ENCODE data around the gene YDJC. TPM values are rescaled to one million over a fixed set of nuclear protein-coding genes. Genes with fewer than 3 reads are reported as not detected.
"Not testable (repeated sequence)": the region's sequence is repeated elsewhere in the genome, so short reads cannot be mapped to it uniquely, and the experiment has no call there.

Gene YDJC
- total RNA-seq, 1 experiment from 2014 or later = 50.1 TPM

DNA sequence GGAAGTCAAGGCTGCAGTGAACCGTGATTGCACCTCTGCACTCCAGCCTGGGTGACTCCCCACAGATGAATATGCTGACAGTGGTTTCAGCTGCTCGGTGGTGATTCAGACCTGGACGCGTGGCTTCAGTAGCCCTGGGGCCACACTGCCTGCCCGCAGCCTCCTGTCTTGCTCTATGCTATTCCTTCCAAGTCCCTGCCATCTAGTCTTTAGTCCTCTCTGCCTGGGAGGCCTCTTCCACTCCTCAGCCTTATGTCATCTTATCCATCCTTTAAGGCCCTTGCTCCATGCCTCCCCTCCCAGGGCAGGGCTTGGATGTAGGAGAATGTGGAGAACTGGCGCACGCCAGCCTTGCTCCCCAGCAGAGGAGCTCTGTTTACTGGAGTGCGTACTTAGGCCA lies 23.0 kb downstream of the YDJC start:
- DNase-seq (ENCODE audit: low read depth) = peak; percentile 44

DNA sequence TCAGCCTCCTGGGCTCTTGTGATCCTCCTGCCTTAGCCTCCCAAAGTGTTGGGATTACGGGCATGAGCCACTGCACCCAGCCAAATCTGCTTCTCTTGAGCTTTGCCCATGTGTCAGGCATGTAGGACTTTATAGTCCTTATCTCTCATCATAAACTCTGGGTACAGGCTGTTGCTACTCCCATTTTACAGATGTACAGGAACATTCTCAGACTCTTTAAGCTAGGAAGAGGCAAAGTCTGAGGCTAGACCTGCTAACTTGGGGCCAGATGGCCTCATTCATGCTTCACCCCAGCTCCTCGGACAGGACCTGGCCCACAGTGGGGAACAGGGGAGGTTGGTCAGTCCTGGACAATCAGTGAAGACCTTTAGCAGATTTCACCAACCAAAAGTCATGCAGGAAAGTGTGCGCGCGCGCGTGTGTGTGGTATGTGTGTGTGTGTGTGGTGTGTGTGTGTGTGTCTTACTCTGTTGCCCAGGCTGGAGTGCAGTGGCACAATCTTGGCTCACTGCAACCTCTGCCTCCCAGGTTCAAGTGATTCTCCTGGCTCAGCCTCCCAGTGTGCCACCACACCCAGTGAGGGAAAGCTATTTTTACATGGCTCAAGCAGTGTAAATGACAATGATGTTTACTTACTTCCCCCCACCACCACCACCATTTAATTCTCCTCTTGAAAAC lies 23.8 kb downstream of the YDJC start:
- DNase-seq (ENCODE audit: low read depth) = no peak

DNA sequence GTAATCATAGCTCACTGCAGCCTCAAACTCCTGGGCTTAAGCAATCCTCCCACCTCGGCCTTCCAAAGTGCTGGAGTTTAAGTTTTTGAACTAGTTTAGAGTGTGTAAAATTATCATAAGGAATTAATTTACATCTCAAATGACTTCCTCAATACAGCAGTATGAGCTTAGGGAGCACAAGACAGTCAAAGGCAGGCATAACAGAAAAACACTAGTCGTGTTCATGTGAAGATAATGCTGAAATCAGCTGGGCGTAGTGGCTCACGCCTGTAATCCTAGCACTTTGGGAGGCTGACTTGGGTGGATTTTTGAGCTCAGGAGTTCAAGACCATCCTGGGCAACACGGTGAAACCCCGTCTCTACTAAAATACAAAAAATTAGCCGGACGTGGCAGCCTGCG lies 25.8 kb downstream of the YDJC start:
- no peak for DNase-seq (ENCODE audit: low read depth)

DNA sequence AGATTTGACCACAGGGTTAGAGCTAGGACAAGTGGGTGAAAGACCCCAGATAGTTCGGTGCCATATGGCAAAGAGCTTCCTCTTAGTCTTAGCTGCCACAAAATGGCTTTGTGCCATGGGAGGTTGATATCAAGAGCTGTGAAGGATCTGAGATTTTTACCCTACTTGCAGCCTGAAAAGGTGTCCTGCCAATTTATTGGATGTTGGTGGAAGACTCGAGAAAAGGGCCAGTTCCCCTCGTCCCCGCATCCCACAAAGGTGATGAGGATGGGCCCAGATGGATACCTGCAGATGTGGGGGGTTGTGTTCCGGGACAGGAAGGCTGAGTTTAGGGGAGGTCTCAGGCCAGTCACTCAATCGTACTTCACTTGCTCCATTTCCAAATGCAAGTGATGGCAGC lies 27.2 kb downstream of the YDJC start:
- no peak for DNase-seq (ENCODE audit: low read depth)

DNA sequence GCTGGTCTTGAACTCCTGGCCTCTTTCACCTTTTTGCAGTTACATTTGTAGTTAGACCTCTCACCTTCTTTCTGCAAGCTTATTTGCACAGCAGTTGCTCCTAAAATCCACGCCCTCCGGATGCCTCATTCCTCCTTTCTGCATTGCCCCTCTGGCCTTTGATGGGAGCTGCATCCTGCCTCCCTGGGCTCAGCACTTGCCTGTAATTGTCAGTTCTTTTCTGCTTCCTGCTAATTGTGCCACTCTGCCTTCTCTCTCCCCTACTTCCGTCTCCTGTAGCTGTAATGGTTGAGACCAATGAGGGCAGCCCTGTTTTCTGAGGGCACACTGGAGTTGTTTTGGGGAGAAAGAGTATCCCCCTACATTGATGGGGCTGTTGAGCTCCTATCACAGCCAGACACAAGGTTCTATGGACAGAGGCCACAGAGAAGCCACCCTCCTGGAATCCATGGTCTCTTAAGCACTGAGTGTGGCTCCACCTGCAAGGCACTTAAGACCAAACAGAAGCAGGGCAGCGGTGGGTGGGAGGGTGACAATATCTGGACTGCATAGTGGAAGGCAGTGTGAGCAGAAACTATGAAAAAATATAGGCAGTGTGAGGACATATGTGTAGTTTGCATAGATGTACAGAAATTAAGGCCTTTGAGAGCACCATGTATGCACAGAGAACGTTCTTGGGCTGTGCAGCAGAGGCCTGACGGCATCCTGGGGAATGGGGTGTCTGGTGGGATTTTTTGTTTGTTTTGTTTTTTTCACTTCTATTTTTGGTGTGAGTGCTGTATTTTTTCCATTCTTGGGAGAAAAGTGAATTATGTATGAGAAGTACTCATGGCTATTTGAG lies 30.5 kb downstream of the YDJC start:
- no peak for DNase-seq (ENCODE audit: low read depth)

DNA sequence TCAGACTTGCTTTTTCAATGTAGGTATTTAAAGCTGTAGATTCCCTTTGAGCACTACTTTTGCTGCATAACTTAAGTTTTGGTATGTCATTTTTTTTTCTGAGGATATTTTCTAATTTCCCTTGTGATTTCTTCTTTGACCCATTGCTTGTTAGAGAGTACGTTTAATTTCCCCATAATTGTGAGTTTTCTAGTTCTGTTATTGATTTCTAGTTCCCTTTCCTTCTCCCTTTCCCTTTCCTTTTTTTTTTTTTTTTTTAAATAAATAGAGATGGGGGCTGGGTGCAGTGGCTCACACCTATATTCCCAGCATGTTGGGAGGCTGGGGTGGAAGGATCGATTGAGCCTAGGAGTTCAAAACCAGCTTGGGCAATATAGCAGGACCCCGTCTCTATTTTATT lies 31.5 kb downstream of the YDJC start:
- DNase-seq (ENCODE audit: low read depth) = no peak

DNA sequence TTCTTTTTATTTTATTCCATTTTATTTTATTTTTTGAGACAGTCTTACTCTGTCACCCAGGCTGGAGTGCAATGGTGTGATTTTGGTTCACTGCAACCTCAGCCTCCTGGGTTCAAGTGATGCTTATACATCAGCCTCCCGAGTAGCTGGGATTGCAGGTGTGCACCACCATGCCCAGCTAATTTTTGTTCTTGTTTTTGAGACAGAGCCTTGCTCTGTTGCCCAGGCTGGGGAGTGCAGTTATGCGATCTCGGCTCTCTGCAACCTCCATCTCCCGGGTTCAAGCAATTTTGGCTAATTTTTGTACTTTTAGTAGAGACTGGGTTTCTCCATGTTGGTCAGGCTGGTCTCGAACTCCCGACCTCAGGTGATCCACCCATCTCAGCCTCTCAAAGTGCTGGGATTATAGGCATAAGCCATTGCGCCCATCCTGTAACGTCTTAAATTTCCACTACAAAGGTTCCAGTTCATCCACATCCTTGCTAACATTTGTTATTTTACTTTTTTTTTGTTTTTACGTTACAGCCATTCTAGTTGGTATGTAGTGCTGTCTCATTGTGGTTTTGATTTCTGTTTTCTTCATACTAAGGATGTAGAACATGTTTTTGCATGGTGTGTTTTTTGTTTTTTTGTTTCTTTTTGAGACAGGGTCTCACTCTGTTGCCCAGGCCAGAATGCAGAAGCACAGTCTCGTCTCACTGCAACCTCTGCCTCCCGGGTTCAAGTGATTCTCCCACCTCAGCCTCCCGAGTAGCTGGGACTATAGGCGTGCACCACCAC lies 33.3 kb downstream of the YDJC start:
- not testable (repeated sequence) for DNase-seq (ENCODE audit: low read depth)

DNA sequence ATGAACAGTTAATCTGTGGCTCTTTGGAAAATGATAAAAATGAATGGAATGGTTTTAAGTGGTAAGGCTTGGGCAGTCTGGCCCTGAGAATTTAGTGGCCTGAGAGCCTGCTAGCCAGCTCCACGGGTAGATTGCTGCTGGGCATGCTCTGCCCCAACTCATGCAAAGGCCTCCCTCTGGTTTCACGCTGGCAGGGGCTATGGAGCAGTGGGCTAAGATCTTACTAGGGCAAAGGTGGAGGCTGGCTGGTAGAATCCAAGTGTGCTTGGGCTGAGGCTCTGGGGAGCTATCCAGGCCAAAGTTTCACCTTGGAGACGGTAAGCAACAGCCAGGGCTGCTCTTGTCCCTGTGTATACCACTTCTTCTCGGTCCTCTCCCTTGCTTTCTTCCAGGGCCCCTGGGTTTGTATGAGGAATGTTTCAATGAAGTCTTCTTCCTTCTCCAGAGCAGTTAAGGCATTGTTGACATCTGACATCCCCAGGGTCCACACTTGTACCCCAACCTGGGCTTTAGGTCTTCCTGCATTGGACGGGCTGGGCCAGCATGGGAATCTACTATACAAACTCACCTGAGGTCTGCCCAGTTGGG lies 34.9 kb downstream of the YDJC start:
- DNase-seq (ENCODE audit: low read depth) = no peak

DNA sequence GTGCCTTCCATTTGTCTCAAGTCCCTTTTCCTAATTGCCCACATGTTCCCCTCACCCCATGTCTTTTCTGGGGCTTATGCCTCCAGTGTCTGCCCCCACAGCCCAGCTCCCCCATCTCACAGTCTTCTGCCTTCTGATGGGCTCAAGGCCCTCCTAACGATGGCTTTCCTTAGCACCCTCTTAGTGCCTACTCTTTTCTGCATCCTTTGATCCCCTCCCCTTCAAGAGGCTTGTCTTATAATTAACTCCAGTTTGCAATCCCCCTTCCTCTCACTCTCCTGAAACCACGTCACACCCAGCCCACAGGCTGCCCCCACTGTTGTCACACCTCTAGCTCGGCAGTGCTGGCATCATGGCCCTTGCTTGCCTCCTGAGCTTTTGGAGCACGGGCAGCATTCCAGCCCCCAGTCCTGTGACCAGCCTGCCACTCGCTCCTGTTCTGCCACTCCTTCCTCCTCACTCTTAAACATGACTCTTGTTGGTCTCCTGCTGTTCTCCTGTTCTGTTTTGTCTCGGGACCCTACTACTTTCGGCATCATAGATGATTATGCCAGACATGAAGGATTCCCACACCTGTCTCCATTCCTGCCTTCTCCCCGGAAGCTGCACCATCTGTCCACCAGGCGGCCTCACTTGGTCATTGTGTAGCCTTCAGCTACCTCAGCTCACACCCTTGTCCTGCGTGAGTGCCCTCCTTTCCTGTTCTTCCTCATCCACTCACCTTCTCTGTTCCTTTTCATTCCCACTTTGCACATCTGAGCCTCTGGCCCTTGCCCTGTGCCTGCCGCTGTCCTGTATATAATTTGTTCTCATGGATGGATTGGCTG lies 36.2 kb downstream of the YDJC start:
- no peak for DNase-seq (ENCODE audit: low read depth)

DNA sequence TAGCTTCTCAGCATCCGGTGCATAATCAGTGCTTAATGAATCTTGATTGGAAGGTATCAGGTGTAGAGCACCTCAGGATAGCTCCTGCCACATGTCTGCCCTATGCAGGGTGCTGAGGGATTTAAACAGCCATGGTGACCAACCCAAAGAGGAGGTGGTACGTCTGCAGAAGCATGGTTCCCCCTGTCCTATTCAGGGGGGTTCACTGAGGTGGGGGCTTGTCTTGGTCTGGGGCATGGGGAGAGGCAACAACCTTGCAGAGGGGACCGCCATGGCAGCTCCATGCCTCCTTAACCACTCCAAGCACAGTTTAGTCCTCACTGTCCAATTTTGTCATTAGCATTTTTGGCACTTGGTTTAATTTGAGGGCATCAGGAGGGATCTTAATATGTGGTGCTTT lies 37.4 kb downstream of the YDJC start:
- DNase-seq (ENCODE audit: low read depth) = no peak

DNA sequence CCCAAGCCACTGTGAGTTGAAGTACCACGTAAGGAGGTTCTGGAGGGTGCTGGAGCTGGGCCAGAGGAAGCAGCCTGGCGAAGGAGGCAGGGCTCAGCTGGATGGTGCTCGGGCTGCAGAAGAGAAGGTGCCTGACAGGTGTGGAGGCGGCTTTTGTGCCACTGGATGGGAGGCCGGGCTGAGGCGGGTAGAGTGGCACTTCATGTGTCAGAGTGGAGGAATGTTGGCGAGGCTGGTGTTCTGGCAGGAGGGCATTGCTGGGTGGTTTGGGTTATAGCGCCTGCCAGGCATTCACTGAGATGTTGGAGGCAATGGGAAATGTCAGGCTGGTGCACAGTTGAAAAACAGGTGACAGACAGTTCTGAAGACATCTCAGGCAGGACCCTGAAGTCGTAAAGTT lies 38.1 kb downstream of the YDJC start:
- DNase-seq (ENCODE audit: low read depth) = no peak

DNA sequence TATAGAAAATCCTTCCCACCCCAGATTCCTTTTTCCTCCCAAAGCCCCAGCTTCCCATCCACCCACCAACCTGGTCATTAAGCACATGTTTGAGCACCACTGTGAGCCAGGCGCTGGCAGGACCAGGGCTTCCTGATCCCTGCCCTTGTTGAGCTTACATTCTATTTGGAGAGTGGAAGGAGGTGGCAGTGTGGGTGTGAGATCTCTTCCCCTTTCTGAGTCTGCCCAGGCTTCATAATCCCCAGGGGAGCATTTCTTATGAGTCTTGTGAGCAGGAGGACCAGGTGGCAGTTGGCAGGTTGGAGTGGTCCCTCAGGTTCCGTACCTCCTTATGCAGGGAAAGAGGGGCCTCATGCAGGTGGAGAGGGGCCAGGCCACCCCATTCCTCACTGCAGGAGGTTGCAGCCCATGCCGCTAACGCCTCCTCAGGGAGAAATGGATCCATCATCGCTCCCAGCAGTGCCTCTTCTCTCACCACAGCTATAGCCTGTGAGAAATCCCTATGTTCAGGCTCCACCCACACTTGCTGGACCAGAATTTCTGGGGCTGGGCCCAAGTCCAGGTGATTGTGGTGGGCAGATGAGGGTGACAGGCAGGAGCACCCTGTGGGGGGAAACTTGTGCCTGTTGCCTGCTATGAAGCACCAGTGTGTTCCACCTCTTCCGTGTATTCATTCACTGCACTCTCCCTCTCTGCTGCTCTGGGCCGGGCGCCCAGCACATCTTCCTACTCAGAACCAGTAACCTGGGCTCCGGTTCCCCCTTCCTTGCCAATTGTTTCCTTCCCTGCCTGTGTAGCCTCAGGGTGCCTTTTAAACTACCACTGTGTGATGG lies 38.8 kb downstream of the YDJC start:
- no peak for DNase-seq (ENCODE audit: low read depth)

DNA sequence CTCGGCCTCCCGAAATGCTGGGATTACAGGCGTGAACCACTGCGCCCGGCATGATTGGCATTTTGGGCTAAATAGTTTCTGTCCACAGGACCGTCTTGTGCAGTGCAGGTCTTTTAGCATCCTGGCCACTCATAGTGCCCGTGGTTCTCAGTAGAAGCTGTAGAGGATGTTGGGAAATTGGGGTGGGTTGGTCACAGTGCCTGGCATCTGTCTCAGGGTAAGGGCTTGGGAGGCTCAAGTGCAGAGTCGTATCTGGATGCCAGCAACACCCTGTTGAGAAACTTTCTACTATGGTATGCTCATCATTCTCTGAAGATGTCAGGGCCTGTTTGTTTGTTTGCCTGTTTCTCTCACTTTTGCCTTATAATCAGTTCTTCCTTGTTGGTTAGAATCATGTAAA lies 40.4 kb downstream of the YDJC start:
- DNase-seq (ENCODE audit: low read depth) = no peak

DNA sequence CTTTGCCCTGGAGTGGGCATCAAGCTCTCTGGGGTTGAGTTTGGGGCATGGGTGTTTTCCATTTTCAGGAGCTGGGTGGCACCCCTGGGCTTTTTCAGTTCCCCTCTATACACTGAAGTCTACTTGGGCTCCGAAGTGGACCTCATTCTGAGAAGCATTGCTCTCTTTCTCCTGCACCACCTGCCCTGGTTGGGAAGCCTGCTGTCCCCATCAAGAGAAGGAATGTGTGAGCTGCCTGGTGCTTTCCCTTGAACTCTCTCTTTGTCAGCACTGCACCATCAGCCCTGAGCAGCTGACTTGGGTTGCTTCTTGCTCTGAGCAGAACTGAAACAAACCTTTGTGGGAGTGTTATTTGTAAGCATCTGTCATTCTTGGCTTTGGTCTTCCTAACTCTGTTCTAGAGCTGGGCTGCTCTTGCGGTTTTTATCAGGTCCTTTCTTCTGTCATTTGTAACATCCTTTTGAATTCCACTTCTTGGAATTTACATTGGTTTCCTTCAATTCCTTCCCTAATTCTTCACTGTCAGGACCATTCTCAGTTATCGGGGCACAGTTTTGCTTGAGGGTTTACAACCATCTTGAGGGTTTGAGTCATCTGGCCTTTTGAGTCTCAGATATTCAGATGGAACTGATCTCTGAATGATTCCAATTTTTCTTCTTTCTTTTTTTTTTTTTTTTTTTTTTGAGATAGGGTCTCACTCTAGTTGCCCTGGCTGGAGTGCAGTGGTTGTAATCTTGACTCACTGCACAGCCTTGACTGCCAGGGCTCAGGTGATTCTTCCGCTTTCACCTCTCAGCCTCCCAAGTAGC lies 41.8 kb downstream of the YDJC start:
- DNase-seq (ENCODE audit: low read depth) = no peak

DNA sequence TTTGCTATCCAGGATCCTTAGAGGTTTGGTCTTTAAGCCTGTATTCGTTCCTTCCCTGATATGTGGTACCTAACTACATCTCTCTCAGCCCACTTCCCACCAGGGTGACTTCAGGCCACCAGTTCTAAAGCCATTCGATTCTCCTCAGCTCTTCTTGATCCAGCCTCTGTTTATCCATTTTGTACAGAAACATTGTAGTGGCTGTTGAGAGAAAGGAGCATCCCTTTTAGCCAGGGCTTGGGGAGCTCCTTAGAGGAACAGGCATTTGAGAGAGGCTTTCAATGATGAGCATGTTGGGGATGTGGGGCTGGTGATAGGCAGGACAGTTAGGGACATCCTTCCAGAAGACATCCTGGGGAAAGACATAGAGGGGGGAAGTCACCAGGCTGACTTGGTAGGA lies 44.4 kb downstream of the YDJC start:
- DNase-seq (ENCODE audit: low read depth) = no peak

DNA sequence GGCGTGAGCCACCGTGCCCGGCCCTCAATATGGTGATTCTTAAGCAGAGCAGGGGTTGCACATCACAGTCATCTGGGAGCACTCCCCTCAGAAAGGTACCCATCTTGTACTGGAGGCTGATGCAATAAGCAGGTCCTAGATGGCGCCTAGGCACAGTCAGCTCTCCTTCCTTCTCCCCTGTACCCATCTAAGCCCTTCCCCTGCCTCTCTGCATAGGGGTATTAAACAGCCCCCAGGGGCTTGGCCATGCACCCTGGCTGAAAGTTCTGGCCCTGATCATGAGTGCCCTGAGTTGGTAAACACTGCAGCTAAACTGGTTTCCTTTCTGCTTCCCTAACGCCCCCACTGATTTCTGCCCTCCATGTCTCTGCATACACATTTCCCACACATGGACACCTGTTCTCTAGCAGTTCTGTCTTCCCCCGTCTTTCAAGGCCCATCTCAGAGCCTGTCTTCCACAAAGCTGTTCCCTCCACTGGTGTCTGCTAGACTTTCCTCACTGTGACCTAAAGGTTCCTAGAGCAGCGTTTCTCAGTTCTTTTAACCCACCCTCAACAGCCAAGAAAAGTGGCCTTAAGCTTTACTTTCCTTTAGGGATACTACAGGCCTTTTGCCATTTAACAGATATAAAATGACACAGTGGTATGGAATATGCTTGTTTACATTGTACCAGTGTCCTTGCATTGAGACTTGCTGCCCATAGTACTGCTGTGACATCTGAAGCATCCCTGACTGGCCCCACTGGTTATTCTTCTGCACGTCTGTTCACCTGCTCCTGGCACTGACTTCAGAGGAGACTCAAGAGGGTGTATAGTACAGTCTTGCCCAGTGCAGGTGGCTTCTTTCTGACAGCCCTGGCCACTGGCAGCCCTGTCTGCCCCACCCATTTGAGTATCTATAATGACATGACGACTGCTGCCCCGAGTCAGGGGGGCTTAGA lies 46.8 kb downstream of the YDJC start:
- DNase-seq (ENCODE audit: low read depth) = no peak

DNA sequence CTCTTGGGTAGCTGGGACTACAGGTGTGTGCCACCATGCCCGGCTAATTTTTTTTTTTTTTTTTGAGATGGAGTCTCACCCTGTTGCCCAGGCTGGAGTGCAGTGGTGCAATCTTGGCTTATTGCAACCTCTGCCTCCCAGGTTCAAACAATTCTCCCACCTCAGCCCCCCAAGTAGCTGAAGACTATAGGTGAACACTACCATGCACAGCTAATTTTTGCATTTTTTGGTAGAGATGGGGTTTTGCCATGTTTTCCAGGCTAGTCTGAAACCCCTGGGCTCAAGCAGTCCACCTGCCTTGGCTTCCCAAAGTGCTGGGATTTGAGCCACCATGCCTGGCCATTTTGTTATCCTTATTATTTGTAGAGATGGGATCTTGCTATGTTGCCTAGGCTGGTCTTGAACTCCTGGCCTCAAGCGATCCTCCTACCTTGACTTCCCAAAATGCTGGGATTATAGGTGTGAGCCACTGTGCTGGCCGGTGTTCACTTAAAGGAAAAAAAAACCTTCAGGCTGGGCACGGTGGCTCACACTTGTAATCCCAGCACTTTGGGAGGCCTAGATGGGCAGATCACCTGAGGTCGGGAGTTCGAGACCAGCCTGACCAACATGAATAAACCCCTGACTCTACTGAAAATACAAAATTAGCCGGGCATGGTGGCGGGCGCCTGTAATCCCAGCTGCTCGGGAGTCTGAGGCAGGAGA lies 48.7 kb downstream of the YDJC start:
- not testable (repeated sequence) for DNase-seq (ENCODE audit: low read depth)

DNA sequence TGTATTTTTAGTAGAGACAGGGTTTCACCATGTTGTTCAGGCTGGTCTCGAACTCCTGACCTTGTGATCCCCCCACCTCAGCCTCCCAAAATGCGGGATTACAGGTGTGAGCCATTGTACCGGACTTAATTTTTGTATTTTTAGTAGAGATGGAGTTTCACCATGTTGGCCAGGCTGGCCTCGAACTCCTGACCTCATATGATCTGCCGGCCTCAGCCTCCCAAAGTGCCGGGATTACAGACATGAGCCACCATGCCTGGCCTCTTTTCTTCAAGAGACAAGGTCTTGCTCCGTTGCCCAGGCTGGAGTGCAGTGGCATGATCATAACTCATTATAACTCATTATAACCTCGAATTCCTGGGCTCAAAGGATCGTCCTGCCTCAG lies 49.2 kb downstream of the YDJC start:
- not testable (repeated sequence) for DNase-seq (ENCODE audit: low read depth)
